ENCODE results near the gene DENND4A. TPM values are rescaled to one million over a fixed set of nuclear protein-coding genes. Genes with fewer than 3 reads are reported as not detected.

The DENND4A gene
- total and polyA plus RNA-seq, 9 of the 15 experiments (the other 6 are each of a cell fraction or from before 2014, with no cell fraction given): 6.8 to 32.3 (median 19.9) TPM

- Histone ChIP-seq H3K9me1 (ENCODE audit: control insufficient read depth, insufficient read depth, low read length) (no peaks in the 10 kb centered on the region), H3K4me3 (no peak overlapping the region), H3K27me3 (ENCODE audit: control insufficient read depth in 2 of 2, insufficient read depth in 2 of 2, low read length in 2 of 2) (no peaks in the 10 kb centered on the region), H3K27ac (ENCODE audit: extremely low read depth, low read depth, low read length) (no peak overlapping the region), H3K36me3 (ENCODE audit: control insufficient read depth, insufficient read depth, low read length) (peaks cover 5% of the 10 kb centered on the region; the same call in 2 of the 3 replicates), H3K4me1 (replicated peaks in 1 of 2; ENCODE audit: control insufficient read depth in 2 of 2, insufficient read depth in 2 of 2, low read length in 2 of 2) (peaks cover 0 to 4% of the 10 kb centered on the region in 2 experiments; a peak in 1 of 5 replicates), H4K20me1 (replicated peaks; ENCODE audit: control insufficient read depth, insufficient read depth, low read length) (peaks cover 5% of the 10 kb centered on the region; the same call in 1 of the 2 replicates), H3K9me3 (replicated peaks; ENCODE audit: control insufficient read depth, insufficient read depth, low read depth, low read length) (no peaks in the 10 kb centered on the region), H2AFZ (ENCODE audit: low read depth, low read length) (no peak overlapping the region), H3K9ac (ENCODE audit: insufficient read depth in 1 of 2, low read depth in 2 of 2, low read length in 2 of 2) (no peak overlapping the region), H3K4me2 (ENCODE audit: insufficient read depth, low read length) (no peak overlapping the region), H3K79me2 (ENCODE audit: control insufficient read depth, insufficient read depth, low read length) (peaks cover 7% of the 10 kb centered on the region; the same call in 2 of the 3 replicates)
- peak in 2 of 4 experiments; percentile 26 to 65 for DNase-seq (ENCODE audit: extremely low read depth in 1 of 4, low spot score in 3 of 4)
- BruUV-seq (replicated peaks): no TSS peak
- FAIRE-seq: peak; percentile 91
- 12% methylated on average over 2 of the region's 2 CpGs for WGBS (ENCODE audit: insufficient coverage, low coverage, missing lambda C conversion rate)
- ATAC-seq: peak; percentile 77
- ChIA-PET POLR2A (interaction anchor here (1.0 to 1.2 kb wide), 3 partner anchors 10 to 20 kb away, joined by 3 to 4 read pairs (median 4); no protein-coding TSS in a partner anchor), CTCF (ENCODE audit: low intra/inter-chr PET ratio) (no interaction called here)
- in situ Hi-C loops (cut with MboI): no loop called here
- intact Hi-C loops (cut with micrococcal nuclease): no loop called here
- TF ChIP-seq NCOR1 (IDR thresholded peaks at IDR 0.05): peak; percentile 50
- TF ChIP-seq NCOA4 (IDR thresholded peaks at IDR 0.05; ENCODE audit: partially characterized antibody): no peak
- TF ChIP-seq DMBX1 (CRISPR knock-in tag; IDR thresholded peaks at IDR 0.05; ENCODE audit: borderline replicate concordance): no peak
- TF ChIP-seq NFIC (IDR thresholded peaks at IDR 0.05): peak; percentile 89
- no peak for TF ChIP-seq ZNF609 (CRISPR knock-in tag; IDR thresholded peaks at IDR 0.05; ENCODE audit: borderline replicate concordance)
- no peak for TF ChIP-seq NR0B1 (IDR thresholded peaks at IDR 0.05; ENCODE audit: partially characterized antibody)
- TF ChIP-seq POLR2AphosphoS5 (IDR thresholded peaks at IDR 0.05; ENCODE audit: control insufficient read depth, insufficient read depth, low read depth, low read length): no peak
- TF ChIP-seq SOX6 (IDR thresholded peaks at IDR 0.05): peak; percentile 85
- peak in 1 of 2 experiments; percentile 87; a peak in 2 of 4 replicates for TF ChIP-seq RCOR1 (IDR thresholded peaks at IDR 0.05; ENCODE audit: borderline replicate concordance in 1 of 2, low read depth in 2 of 2, low read length in 2 of 2)
- no peak for TF ChIP-seq E2F8 (IDR thresholded peaks at IDR 0.05; ENCODE audit: low read depth, partially characterized antibody)
- no peak for TF ChIP-seq KAT8 (IDR thresholded peaks at IDR 0.05; ENCODE audit: low read depth)
- TF ChIP-seq ZNF431 (CRISPR knock-in tag; IDR thresholded peaks at IDR 0.05): no peak
- no peak for TF ChIP-seq CBX2 (IDR thresholded peaks at IDR 0.05; ENCODE audit: insufficient read depth, low read length, poor library complexity, severe bottlenecking)
- no peak for TF ChIP-seq HEY1 (CRISPR knock-in tag; IDR thresholded peaks at IDR 0.05; ENCODE audit: borderline replicate concordance)
Observed at GRCh38 chr15:65757256-65757655, 34.8 kb downstream of the DENND4A start.
